ENCODE data around the gene MTHFD1L.

MTHFD1L gene

DNA sequence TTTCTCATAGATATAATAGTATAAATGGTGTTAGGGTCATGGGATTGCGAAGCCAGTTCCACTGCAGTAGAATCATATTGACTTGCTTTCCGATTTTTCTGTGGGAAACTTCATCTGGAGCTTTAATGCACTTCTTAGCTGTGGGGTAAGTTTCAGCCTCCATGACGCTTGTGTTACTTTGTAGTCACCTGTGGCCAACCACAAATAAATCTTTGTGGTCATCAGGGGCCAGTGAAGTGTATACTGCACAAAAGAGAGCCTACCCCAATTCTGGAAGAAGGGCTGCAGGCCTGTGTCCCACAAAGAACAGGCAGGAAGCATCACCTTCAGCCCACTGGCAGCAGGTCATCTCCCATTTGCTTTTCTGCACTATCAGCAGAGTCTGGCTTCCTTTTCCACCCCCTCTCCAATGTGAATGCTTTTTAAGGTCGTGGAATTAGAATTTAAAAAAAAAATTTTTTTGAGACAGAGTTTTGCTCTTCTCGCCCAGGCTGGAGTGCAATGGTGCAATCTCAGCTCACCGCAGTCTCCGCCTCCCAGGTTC, 32.0 kb downstream of the MTHFD1L start:
- DNase-seq (ENCODE audit: low read depth in 2 of 3, low spot score in 1 of 3): no peak

DNA sequence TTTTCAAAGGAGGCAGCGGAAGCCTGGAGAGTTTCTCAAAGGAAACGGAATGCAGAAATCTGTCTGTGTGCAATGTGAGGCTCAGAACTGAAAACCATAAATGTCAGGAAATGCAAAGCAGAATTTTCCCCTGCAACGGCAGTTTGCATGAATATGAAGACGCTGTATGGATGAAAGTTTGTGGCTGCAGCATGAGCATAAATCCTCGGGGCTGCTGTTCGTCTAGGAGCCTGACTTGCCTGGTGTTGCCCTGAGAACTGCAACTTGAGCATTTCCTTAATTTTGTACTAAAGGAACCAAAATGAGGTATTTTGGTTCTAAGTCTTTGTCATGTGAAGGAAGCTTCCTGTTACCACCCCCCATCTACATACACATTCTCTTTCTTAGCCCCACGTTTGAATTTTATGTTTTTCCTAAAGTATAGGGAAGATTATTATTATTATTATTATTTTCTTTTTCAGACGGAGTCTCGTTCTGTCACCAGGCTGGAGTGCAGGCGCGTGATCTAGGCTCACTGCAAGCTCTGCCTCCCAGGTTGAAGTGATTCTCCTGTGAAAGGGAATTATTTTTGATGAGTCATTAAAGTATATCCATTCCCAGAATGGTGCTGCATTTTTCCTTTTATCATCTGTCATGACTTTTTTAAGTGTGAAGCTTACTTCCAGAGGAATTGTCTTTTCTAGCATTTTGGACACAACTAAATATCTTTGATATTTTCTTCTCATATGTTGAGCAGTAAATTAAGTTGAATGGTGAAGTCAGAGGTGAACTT, 33.1 kb downstream of the MTHFD1L start:
- no peak for DNase-seq (ENCODE audit: low read depth in 2 of 3, low spot score in 1 of 3)

GRCh38 chr6:150899231-150899630, 33.7 kb downstream of the MTHFD1L start:
- no peak for DNase-seq (ENCODE audit: low read depth in 2 of 3, low spot score in 1 of 3)

DNA sequence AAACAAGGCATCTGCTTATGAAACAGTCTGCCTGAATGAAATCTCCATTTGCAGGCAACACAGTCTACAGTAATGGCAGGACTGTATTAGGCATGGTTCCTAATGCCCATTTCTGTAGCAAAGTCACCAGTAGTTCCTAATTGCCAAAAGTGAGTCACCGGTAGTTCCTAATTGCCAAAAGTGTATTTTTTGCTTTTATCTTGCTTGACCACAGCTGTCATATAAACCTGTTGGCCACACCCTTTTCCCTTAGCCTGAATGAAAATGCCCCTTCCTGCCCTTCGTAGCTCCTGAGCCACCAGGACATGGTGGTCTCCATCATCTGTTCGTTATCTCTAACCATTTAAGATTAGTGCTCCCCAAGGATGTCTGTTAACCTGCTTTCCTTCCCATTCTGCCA, 34.5 kb downstream of the MTHFD1L start:
- no peak for DNase-seq (ENCODE audit: low read depth in 2 of 3, low spot score in 1 of 3)

- no peak for DNase-seq (ENCODE audit: low read depth in 2 of 3, low spot score in 1 of 3)
Observed at GRCh38 chr6:150902142-150902776, 36.8 kb downstream of the MTHFD1L start.

GRCh38 chr6:150905769-150906168, 40.3 kb downstream of the MTHFD1L start:
- DNase-seq (ENCODE audit: low read depth in 2 of 3, low spot score in 1 of 3): no peak

DNA sequence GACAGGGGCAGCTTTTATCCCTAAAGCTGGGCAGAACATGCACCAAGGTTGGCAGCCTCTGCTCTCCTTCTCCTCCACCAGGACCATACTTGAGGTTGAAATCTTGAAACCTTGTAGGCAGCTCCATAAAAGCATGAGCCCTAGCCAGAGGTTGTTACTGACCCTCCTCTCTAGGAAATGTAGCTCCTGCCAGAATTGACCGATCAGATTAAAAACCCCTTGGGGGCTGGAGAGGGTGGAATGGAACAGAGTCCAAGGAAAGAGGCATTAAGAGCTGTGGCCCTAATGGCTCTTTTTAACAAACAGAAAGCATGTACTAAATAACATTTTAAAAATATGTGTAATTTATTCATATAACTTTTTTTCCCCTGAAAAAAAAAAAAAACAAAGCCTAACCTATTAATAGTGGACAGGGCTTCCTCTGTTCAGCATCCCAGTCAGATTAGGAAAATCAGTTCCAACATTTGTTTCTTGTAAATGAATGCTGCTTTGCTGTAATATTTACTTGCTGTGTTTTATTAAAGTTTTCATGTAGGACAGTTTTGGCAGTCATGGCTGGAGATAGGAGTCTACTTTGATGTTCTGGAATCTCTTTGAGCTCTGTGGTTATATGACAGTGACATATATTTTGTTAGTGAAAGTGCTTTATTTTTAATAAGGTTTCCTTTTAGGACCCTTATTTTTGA, 41.3 kb downstream of the MTHFD1L start:
- no peak for DNase-seq (ENCODE audit: low read depth in 2 of 3, low spot score in 1 of 3)

DNA sequence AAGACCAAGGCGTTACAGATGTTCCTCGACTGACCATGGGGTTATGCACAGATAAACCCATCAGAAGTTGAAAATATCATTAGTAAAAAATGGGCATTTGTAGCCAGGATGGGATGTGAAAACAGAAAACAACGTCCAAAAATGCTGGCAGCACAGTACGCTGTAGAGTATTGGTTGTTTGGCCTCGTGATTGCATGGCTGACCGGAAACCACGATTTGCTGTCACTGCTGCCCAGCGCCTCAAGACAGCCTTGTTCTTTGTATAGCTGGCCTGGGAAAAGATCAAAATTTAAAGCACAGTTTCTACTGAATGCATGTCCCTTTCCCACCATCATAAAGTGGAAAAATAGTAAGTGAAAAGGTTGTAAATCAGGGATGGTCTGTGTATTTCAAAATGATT, 41.9 kb downstream of the MTHFD1L start:
- no peak for DNase-seq (ENCODE audit: low read depth in 2 of 3, low spot score in 1 of 3)

DNA sequence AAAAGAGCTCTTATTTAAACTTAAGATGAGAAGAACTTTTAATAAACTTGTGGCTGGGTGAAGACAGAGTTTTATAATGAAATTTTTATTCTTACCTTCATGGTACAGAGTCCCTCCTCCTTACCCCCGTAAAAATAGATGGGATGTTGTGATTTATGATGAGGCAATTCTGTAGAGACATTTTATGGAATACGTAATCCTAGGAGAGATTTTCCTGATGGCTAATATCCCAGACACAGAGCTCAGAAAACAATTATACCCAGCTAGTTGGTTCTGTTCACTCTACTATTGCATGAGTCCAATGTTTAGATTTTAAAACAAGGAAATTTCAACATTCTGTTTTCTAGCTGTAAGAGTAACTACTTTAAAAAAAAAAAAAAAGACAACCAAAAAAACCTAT, 43.4 kb downstream of the MTHFD1L start:
- no peak for DNase-seq (ENCODE audit: low read depth in 2 of 3, low spot score in 1 of 3)

DNA sequence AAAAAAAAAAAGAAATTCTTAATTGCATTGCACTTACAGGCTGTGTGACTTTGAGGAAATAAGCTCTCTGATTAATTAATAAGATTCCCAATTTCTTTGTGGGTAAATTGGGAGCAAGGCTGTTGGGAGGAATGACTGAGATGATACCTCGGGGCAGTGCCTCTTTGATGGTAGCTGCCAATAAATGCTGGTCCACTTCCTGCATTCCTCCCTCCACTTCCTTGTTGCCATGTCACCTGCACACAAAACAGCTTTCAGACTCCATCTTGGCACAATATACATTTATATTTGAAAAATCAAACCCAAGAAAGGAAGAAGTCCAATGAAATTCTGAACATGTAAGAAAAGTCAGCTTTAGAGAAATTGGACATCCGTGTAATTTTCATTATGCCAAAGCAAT, 45.1 kb downstream of the MTHFD1L start:
- DNase-seq (ENCODE audit: low read depth in 2 of 3, low spot score in 1 of 3): no peak

DNA sequence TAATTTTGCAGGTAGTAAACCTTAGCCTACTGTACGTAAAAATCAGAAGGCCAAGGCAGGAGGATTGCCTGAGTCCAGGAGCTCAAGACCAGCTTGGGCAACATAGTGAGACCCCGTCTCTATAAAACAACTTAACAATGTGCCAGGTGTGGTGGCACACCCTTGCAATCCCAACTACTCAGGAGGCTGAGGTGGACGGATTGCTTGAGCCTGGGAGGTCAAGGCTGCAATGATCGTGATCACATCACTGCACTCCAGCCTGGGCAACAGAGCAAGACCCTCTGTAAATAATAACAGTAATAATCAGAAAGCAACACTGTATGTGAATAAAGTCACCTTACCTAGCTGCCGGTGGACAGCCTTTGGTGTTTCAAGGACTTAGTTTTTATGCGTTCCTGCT, 48.9 kb downstream of the MTHFD1L start:
- no peak for DNase-seq (ENCODE audit: low read depth in 2 of 3, low spot score in 1 of 3)

- no peak for DNase-seq (ENCODE audit: low read depth in 2 of 3, low spot score in 1 of 3)
Observed at GRCh38 chr6:150915131-150915879, 49.8 kb downstream of the MTHFD1L start.

- DNase-seq (ENCODE audit: low read depth in 2 of 3, low spot score in 1 of 3): no peak
Observed at GRCh38 chr6:150915880-150916265, 50.4 kb downstream of the MTHFD1L start.

GRCh38 chr6:150919938-150920337, 54.4 kb downstream of the MTHFD1L start:
- DNase-seq (ENCODE audit: low read depth in 2 of 3, low spot score in 1 of 3): no peak

GRCh38 chr6:150922137-150922536, 56.6 kb downstream of the MTHFD1L start:
- DNase-seq (ENCODE audit: low read depth in 2 of 3, low spot score in 1 of 3): no peak

- no peak for DNase-seq (ENCODE audit: low read depth in 2 of 3, low spot score in 1 of 3)
Observed at GRCh38 chr6:150924808-150925589, 59.5 kb downstream of the MTHFD1L start.

GRCh38 chr6:150925590-150925928, 60.1 kb downstream of the MTHFD1L start:
- no peak for DNase-seq (ENCODE audit: low read depth in 2 of 3, low spot score in 1 of 3)

- DNase-seq (ENCODE audit: low read depth in 2 of 3, low spot score in 1 of 3): no peak
Observed at GRCh38 chr6:150925976-150926375, 60.5 kb downstream of the MTHFD1L start.

- DNase-seq (ENCODE audit: low read depth in 2 of 3, low spot score in 1 of 3): no peak
Observed at GRCh38 chr6:150928882-150929281, 63.4 kb downstream of the MTHFD1L start.

DNA sequence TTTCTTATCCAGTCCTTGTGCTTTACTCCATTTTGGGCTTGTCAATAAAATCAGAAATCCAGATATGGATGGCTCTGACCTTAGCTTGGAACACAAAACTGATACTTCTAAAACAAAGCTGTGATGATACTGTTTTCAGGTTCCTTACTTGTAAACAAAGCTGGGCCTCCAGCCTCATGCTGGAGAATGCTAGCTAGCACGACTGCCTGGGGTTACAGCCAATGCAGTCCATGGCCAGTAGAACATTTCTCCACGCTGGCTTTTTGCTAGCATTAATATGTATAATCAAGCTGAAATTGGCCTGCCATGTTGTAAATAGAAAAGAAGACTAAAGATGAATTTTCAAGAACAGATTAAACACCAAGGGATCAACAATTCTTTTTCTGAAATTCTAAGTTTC, 63.9 kb downstream of the MTHFD1L start:
- no peak for DNase-seq (ENCODE audit: low read depth in 2 of 3, low spot score in 1 of 3)

GRCh38 chr6:150930841-150931240, 65.3 kb downstream of the MTHFD1L start:
- DNase-seq (ENCODE audit: low read depth in 2 of 3, low spot score in 1 of 3): no peak
